ENCODE measurements around the gene PLEKHA5.
A peak's percentile ranks its signal among the peaks of the same experiment; 100 is the strongest.
"Not testable (repeated sequence)": the region's sequence is repeated elsewhere in the genome, so short reads cannot be mapped to it uniquely, and the experiment has no call there.

The PLEKHA5 gene

GRCh38 chr12:19203539-19204506 is 74.3 kb downstream of the PLEKHA5 start:
- DNase-seq (ENCODE audit: low spot score), result no peak

DNA sequence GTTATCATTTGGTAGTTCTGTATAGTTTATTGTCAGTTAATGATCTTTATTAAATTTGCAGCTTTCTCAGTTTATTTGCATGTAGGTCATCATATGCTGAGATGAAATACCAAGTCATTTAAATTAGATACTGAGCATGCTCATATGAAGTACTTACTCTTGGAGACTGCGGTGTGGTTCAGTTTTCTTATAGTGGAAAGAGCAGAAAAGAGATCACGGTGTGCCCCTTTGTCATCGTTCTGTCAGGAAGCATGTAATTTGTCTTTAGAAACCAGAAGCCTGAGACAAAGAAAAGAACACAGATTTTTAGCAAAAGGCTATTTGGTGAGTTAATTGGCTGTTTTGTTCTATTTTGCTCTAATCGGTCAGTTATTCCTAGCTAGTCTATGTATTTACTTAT is 75.6 kb downstream of the PLEKHA5 start:
- peak; percentile 47 for DNase-seq (ENCODE audit: low spot score)

DNA sequence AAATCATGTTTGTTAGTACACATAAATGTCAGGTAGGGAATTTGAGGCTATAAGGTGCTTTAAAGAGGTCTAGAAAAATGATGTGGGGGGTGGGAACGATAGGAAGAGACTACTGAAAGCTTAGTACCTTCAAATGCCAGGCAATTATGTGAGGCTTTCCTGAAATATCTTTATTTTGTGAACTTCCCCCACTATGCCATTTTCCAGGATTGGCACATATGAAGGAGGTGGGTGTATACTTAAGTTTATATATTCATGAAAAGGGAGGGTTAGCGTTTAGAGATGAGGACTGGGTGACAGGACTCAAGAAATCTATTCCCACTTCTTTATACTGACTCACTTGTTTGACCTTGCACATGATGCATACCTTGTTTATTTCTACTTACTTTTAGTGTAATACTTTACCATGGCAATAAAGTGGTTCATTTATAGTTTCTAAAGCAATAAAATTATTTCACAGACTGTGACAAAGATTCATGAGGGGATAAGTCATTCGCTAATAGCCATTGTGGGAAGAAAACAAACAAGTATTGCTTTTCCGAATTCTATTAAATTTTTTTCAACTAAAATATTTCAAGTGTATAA is 77.1 kb downstream of the PLEKHA5 start:
- DNase-seq (ENCODE audit: low spot score), result no peak

DNA sequence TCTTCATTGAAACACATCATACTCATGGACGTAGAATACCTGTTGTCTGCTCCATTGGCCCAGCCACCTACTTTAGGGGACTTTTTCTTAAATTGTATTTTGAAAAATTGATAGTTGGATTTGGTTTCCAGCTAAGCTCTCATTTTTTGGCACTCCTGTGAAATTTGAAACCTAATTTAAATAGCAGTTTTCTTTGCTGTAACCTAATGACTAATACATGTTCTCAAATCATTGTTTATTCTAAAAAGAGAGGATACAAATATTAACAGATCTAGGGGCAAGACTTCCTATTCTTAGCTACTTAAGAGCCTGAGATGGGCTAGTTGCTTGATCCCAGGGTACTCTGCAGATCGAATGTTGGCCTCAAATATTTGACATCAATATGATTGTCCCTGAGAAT is 78.9 kb downstream of the PLEKHA5 start:
- DNase-seq (ENCODE audit: low spot score), result no peak

GRCh38 chr12:19209661-19210060 is 80.1 kb downstream of the PLEKHA5 start:
- DNase-seq (ENCODE audit: low spot score), result no peak

DNA sequence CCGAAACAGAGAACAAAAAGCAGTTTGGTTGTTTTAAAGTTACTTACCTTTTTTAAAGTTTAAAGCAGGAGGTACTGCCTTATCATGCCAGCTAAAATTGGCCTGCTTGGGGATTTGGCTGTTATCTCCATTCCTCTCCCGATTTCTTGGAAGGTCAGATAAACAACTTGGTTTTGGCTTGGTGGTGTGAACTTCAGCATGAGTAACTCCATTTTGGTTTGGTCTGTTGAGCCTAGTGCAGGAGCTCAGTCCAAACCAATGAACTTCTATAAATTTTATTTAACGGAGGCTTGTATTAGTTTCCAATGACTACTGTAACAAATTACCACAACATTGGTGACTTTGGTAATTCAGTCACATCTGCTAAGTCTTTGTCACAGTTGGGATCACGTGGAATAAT is 82.3 kb downstream of the PLEKHA5 start:
- no peak for DNase-seq (ENCODE audit: low spot score)

- no peak for DNase-seq (ENCODE audit: low spot score)
Observed at GRCh38 chr12:19212245-19212644, 82.7 kb downstream of the PLEKHA5 start.

DNA sequence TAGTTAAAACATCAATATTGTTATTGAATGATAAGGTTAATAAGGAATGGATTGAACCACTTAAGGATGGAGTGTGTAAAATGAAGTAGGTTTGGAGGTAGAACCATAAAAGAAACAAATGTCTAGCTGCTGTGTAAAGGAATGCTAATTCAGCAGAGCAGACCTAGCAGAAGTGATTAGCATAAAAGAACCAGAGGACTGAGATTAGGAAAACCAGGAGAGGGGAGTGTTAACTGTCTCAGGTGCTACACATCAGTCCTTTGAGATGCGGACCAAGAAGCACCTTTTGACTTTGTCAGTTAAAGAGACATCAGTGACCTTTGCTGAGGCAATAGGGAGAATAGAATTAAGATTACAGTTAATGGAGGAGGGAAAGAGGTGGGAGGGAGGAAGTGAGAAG is 84.5 kb downstream of the PLEKHA5 start:
- no peak for DNase-seq (ENCODE audit: low spot score)

- DNase-seq (ENCODE audit: low spot score), result no peak
Observed at GRCh38 chr12:19215115-19215514, 85.6 kb downstream of the PLEKHA5 start.

DNA sequence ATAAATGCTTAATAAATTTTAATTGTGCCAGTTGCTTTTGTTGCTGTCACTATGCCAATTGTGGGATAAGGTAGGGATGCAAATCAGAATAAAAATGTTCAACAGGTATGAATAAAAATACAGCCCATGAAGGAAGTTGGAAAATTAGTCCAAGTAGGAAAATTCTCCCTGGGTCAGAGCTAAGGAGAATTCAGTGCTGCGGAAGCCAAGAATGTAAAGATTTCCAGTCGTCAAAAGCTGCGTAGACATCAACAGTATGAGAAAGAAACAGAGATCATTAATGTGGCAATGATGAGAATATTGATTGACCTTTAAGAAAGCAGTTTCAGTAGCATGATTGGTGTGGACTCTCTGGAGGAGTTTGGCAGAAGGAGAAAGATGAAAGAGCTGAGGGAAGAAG is 87.9 kb downstream of the PLEKHA5 start:
- no peak for DNase-seq (ENCODE audit: low spot score)

- DNase-seq (ENCODE audit: low spot score), result no peak
Observed at GRCh38 chr12:19220205-19220604, 90.7 kb downstream of the PLEKHA5 start.

- no peak for DNase-seq (ENCODE audit: low spot score)
Observed at GRCh38 chr12:19220852-19221466, 91.4 kb downstream of the PLEKHA5 start.

- DNase-seq (ENCODE audit: low spot score), result no peak
Observed at GRCh38 chr12:19222558-19222957, 93.0 kb downstream of the PLEKHA5 start.

- DNase-seq (ENCODE audit: low spot score), result no peak
Observed at GRCh38 chr12:19223018-19223417, 93.5 kb downstream of the PLEKHA5 start.

DNA sequence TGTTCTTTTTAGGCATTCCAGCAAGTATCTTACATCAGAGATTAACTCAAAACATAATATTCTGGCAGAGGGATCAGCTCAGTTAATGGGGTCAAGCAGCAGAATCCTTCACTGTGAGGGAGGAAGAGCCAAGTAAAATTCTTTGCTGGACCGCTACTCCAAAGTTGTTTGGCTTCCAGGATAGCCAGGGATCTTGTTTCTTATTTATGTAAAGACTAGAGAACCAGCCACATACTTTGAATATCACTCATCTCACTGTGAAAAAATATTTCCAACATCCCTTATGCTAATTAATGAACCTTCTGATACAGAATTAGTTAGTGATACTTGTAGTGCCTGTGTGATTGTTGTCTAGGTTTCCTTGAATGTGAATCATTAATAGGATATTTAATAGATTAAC is 94.2 kb downstream of the PLEKHA5 start:
- no peak for DNase-seq (ENCODE audit: low spot score)

DNA sequence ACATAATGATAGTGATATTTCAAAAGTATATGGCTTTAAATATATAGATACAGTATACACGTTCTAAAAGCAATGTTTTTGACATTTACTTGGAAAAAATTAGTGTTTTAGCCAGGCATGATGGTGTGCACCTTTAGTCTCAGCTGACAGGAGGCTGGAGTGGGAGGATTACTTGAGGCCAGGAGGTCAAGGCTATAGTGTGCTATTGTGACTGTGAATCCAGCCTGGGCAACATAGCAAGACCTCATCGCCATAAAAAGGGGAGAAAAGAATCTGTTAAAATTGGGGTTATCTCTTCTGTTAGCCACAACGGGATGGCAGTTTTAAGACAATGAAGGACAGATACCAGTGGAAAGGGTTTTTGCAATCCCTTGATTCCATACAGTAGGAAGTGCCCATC is 95.2 kb downstream of the PLEKHA5 start:
- no peak for DNase-seq (ENCODE audit: low spot score)

DNA sequence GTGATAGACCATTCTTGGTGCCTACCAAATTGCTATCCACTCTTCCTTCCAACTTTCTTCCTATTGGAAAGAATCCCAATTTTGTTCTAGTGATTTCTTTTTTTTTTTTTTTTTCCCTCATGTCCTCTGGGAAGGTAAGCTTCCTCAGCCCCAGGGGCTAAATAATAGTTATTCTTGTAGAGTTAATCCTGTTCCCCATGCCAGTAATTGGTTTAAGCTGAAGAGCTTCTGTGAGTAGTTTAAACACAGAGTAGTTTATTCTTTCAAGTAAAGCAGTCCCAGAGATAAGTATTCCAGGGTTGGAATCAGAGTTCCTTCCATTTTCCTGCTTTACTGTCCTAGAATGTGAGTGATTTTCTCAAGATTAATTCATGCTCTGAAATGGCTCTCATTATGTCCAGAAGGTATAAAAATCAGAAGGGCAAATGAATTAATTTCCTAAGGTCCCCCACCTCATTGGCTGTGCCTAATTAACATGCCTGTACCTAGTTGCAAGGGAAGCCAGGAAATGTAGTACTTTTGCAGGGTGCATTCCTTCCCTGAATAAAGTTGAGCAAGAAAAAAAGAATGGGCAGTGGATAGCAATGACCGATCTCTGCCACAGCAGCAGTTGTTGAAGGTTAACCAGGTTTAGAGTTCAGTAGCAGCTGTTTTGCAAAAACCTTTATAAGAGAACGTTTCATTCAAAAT is 97.8 kb downstream of the PLEKHA5 start:
- no peak for DNase-seq (ENCODE audit: low spot score)

DNA sequence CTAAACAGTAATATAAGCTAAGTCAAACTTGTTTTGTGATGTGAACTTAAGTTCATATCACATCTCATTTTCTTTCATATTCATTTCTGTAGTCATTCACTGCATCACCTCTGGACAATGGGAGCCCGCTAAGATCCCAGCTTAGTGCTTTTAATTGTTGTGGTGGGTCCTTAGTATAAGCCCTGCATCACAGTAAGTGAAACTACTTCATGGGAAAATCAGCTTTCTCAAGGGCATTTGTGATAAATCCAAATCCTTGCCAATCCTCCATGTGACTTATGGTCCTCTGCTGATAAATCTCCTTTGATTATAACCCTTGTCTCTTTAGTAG is 98.3 kb downstream of the PLEKHA5 start:
- no peak for DNase-seq (ENCODE audit: low spot score)

DNA sequence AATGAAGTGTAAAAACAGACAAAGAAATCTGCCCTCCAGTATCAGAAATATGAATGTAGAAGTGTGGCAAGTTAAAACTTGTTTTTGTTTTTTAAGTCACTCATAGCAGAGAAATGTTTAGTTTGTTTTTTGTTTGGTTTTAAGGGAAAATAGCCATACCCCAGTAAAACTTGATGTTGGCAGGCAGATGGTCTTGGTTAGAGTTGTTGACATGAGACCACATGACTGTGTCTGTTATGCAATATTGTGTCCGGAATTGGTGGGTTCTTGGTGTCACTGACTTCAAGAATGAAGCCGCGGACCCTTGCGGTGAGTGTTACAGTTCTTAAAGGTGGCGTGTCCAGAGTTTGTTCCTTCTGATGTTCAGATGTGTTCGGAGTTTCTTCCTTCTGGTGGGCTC is 99.5 kb downstream of the PLEKHA5 start:
- DNase-seq (ENCODE audit: low spot score), result not testable (repeated sequence)

DNA sequence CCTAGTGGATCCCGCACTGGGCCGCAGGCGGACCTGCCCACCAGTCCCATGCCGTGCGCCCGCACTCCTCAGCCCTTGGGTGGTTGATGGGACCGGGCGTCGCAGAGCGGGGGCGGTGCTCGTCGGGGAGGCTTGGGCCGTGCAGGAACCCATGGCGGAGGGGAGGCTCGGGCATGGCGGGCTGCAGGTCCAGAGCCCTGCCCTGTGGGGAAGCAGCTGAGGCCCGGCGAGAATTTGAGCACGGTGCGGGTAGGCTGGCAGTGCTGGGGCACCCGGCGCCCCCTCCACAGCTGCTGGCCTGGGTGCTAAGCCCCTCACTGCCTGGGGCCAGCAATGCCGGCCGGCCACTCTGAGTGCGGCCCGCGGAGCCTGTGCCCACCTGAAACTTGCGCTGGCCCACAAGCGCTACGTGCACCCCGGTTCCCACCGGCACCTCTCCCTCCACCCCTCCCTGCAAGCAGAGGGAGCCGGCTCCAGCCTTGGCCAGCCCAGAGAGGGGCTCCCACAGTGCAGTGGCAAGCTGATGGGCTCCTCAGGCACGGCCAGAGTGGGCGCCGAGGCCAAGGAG is 100.8 kb downstream of the PLEKHA5 start:
- DNase-seq (ENCODE audit: low spot score), result no peak

- no peak for DNase-seq (ENCODE audit: low spot score)
Observed at GRCh38 chr12:19230896-19231295, 101.4 kb downstream of the PLEKHA5 start.

- DNase-seq (ENCODE audit: low spot score), result peak; percentile 45
Observed at GRCh38 chr12:19234171-19234704, 104.7 kb downstream of the PLEKHA5 start.
